Type B pancreatic cell (in vitro differentiated cells): ENCODE results near the gene AKAP8L. TPM values are rescaled to one million over a fixed set of nuclear protein-coding genes. Genes with fewer than 3 reads are reported as not detected.

Experiments used
- DNase-seq: peaks from one replicate; pipeline ENCODE4 v3.0.0; 2021; ENCODE audit warnings: mixed read lengths; ENCODE audit not compliant: unreplicated experiment; ENCODE audit errors: extremely low spot score
- H3K27ac Mint-ChIP-seq: 2 replicates; pipeline ENCODE4 v1.8.0; 2021; ENCODE audit warnings: mild to moderate bottlenecking, mixed read lengths
- H3K27me3 Mint-ChIP-seq: 2 replicates; pipeline ENCODE4 v1.8.0; 2021; ENCODE audit warnings: mixed read lengths
- H3K36me3 Mint-ChIP-seq: 2 replicates; pipeline ENCODE4 v1.8.0; 2021; ENCODE audit warnings: mixed read lengths
- H3K4me1 Mint-ChIP-seq: one replicate; pipeline ENCODE4 v1.8.0; 2021; ENCODE audit warnings: mixed read lengths; ENCODE audit not compliant: unreplicated experiment
- H3K4me3 Mint-ChIP-seq: 2 replicates; pipeline ENCODE4 v1.8.0; 2021; ENCODE audit warnings: mild to moderate bottlenecking, mixed read lengths
- H3K9me3 Mint-ChIP-seq: 2 replicates; pipeline ENCODE4 v1.8.0; 2021; ENCODE audit warnings: mixed read lengths
- CTCF ChIP-seq: fragments of 200-600 bp; sonication (generic); conservative IDR thresholded peaks from 2 replicates; pipeline ENCODE4 v1.5.0; 2021; ENCODE audit warnings: antibody characterized with exemption, mild to moderate bottlenecking
- total RNA-seq: library from RNA; stranded (reverse); gene quantifications from 2 replicates; pipeline ENCODE4 v1.2.1, GENCODE V29; 2021; ENCODE audit warnings: low replicate concordance

AKAP8L gene
- total RNA-seq, 1 donor from 2014 or later: 166 TPM

GRCh38 chr19:15437355-15438123 is 18.8 kb upstream of the AKAP8L start:
- DNase-seq: no peak
- H3K4me3 Mint-ChIP-seq: no peak overlapping the region
- H3K9me3 Mint-ChIP-seq: no peaks in the 10 kb centered on the region
- H3K36me3 Mint-ChIP-seq: no peaks in the 10 kb centered on the region
- H3K4me1 Mint-ChIP-seq: no peaks in the 10 kb centered on the region
- no peak for TF ChIP-seq CTCF
- H3K27me3 Mint-ChIP-seq: no peaks in the 10 kb centered on the region
- no peak overlapping the region for H3K27ac Mint-ChIP-seq

GRCh38 chr19:15436826-15437110 is 18.0 kb upstream of the AKAP8L start:
- no peak overlapping the region for H3K27ac Mint-ChIP-seq
- no peaks in the 10 kb centered on the region for H3K9me3 Mint-ChIP-seq
- H3K27me3 Mint-ChIP-seq: no peaks in the 10 kb centered on the region
- H3K4me1 Mint-ChIP-seq: peaks cover under 1% of the 10 kb centered on the region
- TF ChIP-seq CTCF: no peak
- H3K36me3 Mint-ChIP-seq: no peaks in the 10 kb centered on the region
- no peak overlapping the region for H3K4me3 Mint-ChIP-seq
- no peak for DNase-seq

GRCh38 chr19:15436012-15436825 is 17.4 kb upstream of the AKAP8L start:
- Mint-ChIP-seq H3K9me3 (no peaks in the 10 kb centered on the region), H3K27ac (no peak overlapping the region), H3K4me1 (peaks cover 6% of the 10 kb centered on the region), H3K36me3 (no peaks in the 10 kb centered on the region), H3K4me3 (no peak overlapping the region), H3K27me3 (no peaks in the 10 kb centered on the region)
- no peak for DNase-seq
- no peak for TF ChIP-seq CTCF

GRCh38 chr19:15433519-15434069 is 14.8 kb upstream of the AKAP8L start:
- Mint-ChIP-seq H3K36me3 (no peaks in the 10 kb centered on the region), H3K27ac (peak overlapping the region; percentile 99), H3K27me3 (no peaks in the 10 kb centered on the region), H3K4me1 (peaks cover 12% of the 10 kb centered on the region), H3K9me3 (no peaks in the 10 kb centered on the region), H3K4me3 (peak overlapping the region; percentile 99)
- DNase-seq: no peak
- no peak for TF ChIP-seq CTCF

GRCh38 chr19:15432629-15433518 is 14.1 kb upstream of the AKAP8L start:
- peak overlapping the region; percentile 99 for H3K27ac Mint-ChIP-seq
- H3K36me3 Mint-ChIP-seq: no peaks in the 10 kb centered on the region
- TF ChIP-seq CTCF: no peak
- peaks cover 12% of the 10 kb centered on the region for H3K4me1 Mint-ChIP-seq
- H3K27me3 Mint-ChIP-seq: no peaks in the 10 kb centered on the region
- DNase-seq: peak; percentile 95
- H3K4me3 Mint-ChIP-seq: peak overlapping the region; percentile 99
- no peaks in the 10 kb centered on the region for H3K9me3 Mint-ChIP-seq
